D721Med (cell line): Measurements from ENCODE around the gene UST.

ENCODE experiments used
- DNase-seq: peaks from one replicate; pipeline ENCODE4 v3.0.0; 2011; ENCODE audit warnings: low spot score; ENCODE audit not compliant: insufficient read length
- FAIRE-seq: peaks from 2 replicates; lab custom pipeline; 2011; peaks lifted over from hg19 to GRCh38; lab: Jason Lieb, UNC
- CTCF ChIP-seq: IDR thresholded peaks from 2 replicates; pipeline ENCODE4 v1.5.1; 2012; ENCODE audit warnings: mild to moderate bottlenecking, control low read depth; ENCODE audit not compliant: insufficient read depth; ENCODE audit errors: missing control alignments

Gene UST

GRCh38 chr6:148703900-148704299 is 42.9 kb upstream of the UST start:
- FAIRE-seq (no peak), DNase-seq (no peak)
- TF ChIP-seq CTCF, result no peak

DNA sequence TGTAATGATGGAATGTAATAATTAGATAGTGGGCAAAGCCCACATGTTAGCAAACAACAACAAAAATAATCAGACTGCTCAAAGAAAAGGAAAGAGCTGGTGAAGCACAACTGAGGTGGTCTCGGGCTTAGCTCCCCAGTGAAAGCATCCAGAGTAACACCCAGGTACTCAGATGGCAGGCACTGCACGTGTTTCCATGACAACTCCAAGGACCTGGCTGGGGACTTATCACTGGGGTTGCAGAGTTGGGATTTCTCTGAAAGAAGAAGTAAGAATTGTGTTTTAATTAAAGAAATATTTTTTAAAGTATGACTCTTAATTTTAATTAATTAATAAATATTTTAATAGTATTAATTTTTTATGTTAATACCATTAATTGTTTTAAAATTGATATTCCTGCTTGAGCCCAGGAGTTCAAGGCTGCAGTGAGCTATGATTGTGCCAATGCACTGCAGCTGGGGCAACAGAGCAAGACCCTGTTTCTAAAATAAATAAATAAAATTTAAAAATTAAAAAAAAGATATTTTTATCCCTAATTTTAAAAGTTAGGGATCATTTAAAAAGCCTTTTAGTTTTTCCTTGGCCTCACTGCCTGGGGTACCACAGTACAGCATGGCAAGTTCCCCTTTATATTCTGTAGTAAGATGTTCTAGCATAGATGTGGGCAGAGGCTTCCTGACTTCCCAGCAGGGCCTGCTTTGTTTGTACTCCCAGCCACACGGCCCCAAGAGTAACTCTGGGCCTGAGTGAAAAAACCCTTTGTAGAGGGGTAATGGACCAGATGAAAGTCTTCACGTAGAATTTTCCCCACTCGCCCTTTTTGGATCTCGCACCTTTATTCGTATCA is 42.2 kb upstream of the UST start:
- no peak for TF ChIP-seq CTCF
- FAIRE-seq (no peak), DNase-seq (no peak)

DNA sequence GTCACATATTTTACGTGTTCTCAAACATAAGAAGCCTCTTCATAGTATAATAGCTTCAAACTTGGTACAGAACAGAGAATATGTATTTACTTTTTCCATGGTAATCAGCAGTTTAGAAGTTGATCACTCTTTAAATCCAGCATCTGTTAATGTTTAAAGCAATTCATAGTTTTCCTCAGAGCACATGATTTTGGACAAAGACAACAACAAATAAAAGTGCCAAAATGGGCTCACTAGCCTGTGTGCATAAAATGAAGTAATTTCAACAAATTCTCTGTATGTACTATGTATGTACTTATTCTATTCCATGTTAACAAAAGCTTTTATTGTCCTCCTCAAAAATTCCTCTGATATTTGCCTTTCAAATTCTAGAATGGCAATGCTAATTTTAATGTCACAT is 38.1 kb upstream of the UST start:
- DNase-seq, result no peak
- TF ChIP-seq CTCF, result no peak
- FAIRE-seq, result no peak

DNA sequence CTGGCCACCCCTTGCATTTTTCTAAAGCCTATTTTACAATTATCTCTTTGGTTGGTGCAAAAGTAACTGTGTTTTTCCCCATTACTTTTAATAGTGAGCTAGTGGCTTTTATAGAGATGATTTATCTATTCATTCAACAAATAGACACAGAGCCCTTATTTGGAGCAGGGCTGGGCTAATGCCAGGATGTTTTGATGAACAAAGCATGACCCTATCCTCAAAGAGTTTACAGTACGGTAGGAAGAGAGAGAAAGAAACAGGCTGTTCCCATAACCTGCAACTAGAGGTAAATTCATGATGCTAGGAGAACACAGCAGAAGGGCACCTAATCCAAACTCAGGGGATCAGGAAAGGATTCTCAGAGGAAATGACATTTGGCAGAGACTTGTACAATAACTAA is 37.3 kb upstream of the UST start:
- FAIRE-seq (no peak), DNase-seq (no peak)
- TF ChIP-seq CTCF, result no peak

- TF ChIP-seq CTCF, result no peak
- FAIRE-seq, result no peak
- no peak for DNase-seq
Measured at GRCh38 chr6:148711833-148712654, 34.8 kb upstream of the UST start.

GRCh38 chr6:148713033-148713738 is 33.6 kb upstream of the UST start:
- FAIRE-seq (no peak), DNase-seq (no peak)
- no peak for TF ChIP-seq CTCF
